ENCODE data around the gene UBL4B.
"Not testable (repeated sequence)": the region's sequence is repeated elsewhere in the genome, so short reads cannot be mapped to it uniquely, and the experiment has no call there.

The UBL4B gene

DNA sequence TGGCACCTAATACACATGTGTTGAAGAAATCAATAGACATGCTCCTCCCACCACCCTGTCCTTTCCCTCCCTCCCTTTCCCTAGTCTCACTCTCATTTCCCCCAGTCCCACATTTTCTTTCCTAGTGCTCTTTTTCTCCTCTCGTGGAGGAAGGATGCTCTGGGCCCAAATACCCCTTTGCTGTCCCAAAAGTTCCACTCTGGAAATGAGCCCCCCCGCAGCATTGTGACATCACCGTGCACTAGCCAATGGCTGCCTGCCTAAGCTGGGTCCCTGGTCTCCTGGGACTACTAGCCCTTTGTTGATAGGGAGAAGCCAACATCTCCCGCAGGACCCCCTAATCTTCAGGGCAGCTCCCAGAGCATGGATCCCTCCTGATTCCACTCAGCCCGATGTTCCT lies at the start of gene UBL4B:
Gene UBL4B (plus strand): TSS at position 301 of the 400 bp plus-strand sequence. CDS start 92 bp downstream, at position 393.
- no peak for DNase-seq

- DNase-seq: no peak
Measured at GRCh38 chr1:110062612-110063011, 49.6 kb upstream of the UBL4B start.

DNA sequence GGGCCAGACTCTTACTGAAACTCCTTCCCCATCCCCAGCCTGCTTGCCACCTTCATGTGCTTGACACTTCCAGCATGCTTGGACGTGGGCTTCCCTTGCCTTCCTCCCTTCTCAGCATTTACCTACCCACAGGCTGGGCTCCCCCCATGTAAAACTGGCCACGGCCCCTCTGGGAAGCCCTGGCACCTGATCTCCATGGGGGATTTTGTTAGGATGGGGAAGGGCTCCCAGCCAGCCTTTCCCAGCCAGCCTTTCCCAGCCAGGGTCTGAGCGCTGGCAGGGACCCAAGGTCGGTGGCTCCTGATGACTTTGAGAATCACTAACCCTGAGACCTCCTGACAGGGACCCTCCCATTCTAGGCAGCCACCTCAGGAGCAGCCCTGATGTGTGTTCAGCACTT lies 48.5 kb upstream of the UBL4B start:
- DNase-seq: no peak

GRCh38 chr1:110064576-110065337 lies 47.5 kb upstream of the UBL4B start:
- no peak for DNase-seq

GRCh38 chr1:110065841-110066240 lies 46.4 kb upstream of the UBL4B start:
- DNase-seq: no peak

DNA sequence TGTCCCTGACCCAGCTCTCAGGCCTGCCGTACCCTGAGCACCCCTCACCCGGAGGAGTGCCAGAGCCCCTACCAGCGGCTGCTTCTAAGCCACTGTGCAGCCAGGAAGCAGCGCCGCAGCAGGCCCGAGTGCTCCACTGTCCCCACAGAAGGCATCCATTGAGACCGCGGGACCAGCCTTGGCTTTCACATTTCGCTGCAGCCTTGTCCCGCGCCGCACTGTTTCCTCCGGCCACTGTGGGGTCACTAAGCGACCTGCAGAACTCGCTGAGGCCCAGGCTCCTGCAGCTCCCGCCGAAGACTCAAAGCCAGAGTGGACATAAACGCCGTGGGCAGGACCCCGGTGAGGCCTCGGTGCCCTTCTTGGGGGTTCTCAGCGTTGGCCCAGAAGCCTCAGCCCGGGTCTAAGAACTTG lies 44.8 kb upstream of the UBL4B start:
- no peak for DNase-seq

GRCh38 chr1:110067893-110068645 lies 44.2 kb upstream of the UBL4B start:
- DNase-seq: no peak

DNA sequence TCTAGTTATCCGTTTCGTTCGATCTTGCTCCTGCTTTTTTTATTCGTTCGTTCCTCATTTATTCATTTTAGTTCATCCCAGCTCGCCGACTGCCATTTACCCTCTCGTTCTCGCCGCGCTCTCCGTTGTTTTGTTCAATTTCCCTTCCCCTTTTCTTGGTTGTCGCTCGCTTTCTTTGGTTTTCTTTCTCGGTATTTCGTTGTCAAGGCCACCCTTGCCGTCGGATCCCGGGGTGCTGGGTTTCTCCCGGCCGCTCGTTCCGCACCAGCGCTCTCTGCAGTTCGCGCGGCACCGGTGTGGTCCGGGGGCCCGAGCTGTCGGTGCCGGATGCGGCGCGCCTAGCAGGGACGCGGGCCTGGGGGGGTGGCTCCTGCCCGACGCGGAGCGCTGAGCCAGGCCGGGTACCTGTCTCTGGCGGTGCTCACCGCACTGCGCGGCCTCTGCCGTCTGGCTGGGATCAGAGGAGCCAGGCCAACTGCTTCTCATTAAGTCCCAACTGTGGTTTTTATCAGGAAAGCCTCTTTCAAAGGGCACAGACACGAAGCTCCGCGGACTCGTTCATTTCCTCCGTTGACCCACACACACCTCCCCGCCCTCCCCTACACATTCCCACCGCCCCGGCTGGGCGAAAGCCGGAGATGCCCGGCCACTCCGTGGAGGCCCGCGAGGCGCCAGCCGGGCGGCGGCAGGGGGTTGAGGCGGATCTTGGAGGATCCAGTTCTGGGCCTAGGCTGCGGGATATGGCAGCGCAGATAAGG lies 43.4 kb upstream of the UBL4B start:
- no peak for DNase-seq

DNA sequence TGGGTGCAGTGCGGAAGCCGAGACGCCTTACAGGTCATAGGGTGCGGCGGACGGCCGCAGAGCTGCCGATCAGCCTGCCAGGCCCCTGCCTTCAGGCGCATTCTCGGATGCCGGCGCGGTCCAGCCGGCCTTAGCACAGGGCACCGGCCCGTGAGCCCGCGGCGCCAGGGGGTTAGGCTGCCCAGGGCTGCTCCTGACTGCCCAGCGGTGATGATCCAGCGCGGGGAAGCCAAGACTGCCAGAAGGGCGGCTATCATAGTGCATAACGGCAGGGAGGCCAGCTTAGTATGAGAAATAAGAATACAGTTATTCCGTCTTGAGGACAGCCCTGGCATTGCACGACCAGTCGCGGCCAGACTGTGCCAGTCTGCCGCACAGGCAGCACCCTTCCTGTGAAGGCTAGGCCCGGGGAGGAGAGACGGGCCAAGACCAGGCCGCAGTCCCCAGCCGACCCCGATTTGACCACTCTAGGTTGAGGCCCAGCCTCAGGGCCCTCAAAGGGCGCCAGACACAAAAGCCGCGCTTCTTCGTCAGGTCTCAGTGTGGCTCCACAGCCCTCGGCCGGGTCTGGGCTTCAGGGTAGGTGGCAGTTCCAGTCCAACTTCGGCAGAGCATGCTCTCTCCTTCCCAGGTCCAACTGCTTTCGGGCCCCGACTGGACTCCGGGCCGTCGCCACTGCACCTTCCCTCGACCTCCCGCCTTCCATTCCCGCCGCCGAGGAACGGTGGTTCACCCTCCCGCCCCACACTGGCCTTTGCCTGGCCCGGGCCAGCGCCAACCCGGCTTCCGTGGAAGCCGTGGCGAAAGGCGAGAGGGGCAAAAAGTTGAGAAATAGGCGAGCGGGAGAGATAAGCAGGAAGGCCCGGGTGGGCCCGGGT lies 42.6 kb upstream of the UBL4B start:
- DNase-seq: no peak

- no peak for DNase-seq
Measured at GRCh38 chr1:110070282-110070669, 42.0 kb upstream of the UBL4B start.

DNA sequence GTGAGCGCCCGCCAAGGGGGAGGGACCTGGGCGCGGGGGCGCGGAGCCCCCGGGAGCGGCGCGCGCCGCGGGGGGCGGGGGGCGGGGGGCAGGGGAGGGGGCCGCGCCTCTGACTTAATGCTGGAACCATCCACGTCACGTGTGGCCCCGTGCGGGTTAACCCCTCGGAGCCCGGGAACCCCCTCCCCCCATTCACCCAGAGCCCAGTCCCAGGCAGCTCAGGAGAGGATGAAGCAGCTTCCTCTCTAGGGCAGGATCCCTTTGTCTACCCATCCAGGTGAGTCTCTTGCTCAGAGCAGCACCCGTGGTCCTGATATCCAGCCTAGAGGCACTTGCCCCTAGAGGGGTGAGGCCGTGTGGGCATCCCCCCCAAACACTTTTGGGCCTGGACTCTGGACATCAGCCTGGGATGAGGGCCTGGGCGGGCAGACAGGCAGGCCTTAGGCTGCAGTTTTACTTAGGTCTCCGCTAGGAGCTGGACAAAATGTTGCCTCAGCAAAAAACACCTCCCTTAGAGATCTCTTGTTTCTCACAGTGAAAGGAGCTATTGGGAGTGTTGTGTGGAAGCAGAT lies 41.5 kb upstream of the UBL4B start, which contains the start of gene ALX3:
Gene ALX3 (minus strand): TSS at position 2 of the 572 bp plus-strand sequence. CDS start 60 bp downstream, outside the sequence.
- no peak for DNase-seq

DNA sequence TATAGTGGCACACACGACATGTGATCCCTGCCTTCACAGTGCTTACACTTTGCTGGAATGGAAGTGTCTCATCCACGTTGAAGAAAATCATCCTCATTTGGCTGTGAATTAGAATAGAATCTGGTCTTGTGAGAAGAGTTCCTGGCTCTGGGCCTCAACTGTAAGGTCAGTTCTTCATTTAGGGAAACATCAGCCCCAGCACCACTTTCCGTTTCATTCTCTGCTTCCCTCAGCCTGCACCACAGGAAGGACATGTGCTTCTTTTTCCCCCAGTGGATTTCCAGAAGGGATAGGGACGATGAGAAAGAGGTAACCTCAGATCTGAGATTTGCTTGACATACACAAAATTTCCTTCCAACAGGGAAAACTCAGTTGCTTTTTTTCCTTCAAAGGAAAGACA lies 38.1 kb upstream of the UBL4B start:
- DNase-seq: no peak

DNA sequence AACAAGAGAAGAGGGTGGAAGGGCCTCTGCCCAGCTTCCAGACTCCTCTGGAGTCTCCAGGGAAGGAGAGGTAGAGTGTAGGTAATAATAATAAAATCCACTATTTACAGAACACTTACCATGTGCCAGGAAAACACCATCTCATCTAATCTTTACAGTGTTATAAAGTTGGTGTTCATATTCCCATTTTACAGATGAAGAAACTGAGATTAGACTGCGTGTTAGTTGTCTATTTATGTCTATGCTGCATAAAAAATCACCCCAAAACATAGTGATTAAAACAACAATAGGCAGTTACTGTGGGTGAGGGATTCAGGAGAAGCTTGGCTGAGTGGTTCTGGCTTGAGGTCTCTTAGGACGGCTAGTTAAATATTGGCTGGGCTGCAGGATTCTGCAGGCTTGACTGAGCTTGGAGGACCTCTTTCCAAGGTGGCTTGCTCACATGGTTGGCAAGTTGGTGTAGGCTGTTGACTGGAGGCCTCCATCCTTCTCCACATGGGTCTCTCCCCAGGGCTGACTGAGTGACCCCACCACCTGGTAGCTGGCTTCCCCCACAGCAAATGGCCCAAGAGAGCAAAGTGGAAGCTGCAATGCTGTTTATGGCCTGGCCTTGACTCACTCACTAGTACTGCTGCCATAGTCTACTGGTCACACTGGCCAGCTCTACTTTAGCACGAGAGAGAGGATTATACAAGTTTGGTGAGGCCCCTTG lies 35.3 kb upstream of the UBL4B start:
- no peak for DNase-seq

DNA sequence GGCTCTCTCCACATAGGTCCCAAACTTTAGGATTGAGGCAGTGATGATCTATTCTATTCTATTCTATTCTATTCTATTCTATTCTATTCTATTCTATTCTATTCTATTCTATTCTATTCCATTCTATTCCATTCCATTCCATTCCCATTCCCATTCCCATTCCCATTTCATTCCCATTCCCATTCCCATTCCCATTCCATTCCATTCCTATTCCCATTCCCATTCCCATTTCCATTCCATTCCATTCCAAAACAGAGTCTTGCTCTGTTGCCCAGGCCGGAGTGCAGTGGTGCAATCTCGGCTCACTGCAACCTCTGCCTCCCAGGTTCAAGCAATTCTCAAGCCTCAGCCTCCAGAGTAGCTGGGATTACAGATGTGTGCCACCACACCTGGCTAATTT lies 32.2 kb upstream of the UBL4B start:
- not testable (repeated sequence) for DNase-seq

DNA sequence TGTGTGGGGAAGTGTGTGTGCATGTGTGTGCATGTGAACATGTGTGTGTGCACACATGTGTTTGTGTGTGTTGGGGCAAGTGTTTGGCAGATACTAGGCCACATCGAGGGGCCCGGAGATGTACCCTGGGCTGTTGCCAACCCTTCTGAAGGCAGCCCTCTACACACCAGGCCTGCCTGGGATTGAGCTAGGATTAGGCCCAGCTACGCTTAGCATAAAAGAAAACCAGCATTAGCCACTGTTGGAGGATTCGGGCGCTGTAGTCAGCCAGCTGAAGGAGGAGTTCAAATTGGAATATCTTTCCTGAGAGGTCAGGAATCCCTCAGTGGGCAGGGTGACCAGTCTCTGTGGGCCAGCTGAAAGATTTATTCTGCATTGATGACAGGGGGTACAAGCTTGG lies 31.2 kb upstream of the UBL4B start:
- no peak for DNase-seq

- DNase-seq: no peak
Measured at GRCh38 chr1:110082477-110082876, 29.8 kb upstream of the UBL4B start.

- no peak for DNase-seq
Measured at GRCh38 chr1:110083061-110083865, 29.0 kb upstream of the UBL4B start.

GRCh38 chr1:110083866-110084226 lies 28.4 kb upstream of the UBL4B start:
- no peak for DNase-seq

- DNase-seq: no peak
Measured at GRCh38 chr1:110084227-110085078, 27.8 kb upstream of the UBL4B start.

DNA sequence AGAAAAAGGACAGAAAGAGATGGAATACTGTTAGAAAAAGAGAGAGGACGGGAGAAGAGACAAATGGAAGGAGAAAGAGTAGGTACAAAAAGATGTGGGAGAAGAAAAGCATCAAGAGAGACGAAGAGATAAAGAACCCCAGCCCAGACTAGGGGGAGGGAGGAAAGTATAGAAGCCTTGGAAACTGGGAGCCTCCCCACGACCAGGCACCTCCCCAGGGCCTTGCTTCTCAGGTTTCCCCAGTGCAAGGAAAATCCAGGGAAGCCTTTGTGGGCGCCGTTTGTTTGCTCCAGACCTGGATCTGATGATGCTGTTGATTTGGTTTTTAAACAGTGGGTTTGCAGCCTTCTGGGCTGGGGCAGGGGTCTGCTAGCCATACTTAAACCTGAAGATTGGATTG lies 26.6 kb upstream of the UBL4B start:
- no peak for DNase-seq
